ENCODE measurements around the gene CPXM2.
"Not testable (repeated sequence)": the region's sequence is repeated elsewhere in the genome, so short reads cannot be mapped to it uniquely, and the experiment has no call there.

Gene CPXM2

GRCh38 chr10:123741711-123742110 is 149.9 kb downstream of the CPXM2 start:
- TF ChIP-seq, protein P1, sequence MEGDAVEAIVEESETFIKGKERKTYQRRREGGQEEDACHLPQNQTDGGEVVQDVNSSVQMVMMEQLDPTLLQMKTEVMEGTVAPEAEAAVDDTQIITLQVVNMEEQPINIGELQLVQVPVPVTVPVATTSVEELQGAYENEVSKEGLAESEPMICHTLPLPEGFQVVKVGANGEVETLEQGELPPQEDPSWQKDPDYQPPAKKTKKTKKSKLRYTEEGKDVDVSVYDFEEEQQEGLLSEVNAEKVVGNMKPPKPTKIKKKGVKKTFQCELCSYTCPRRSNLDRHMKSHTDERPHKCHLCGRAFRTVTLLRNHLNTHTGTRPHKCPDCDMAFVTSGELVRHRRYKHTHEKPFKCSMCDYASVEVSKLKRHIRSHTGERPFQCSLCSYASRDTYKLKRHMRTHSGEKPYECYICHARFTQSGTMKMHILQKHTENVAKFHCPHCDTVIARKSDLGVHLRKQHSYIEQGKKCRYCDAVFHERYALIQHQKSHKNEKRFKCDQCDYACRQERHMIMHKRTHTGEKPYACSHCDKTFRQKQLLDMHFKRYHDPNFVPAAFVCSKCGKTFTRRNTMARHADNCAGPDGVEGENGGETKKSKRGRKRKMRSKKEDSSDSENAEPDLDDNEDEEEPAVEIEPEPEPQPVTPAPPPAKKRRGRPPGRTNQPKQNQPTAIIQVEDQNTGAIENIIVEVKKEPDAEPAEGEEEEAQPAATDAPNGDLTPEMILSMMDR (conservative IDR thresholded peaks at IDR 0.05; ENCODE audit: low read depth, low read length) = no peak
- Histone ChIP-seq H3K4me1 (ENCODE audit: low read depth, poor library complexity, severe bottlenecking) (no peaks in the 10 kb centered on the region), H2AFZ (ENCODE audit: low read depth) (no peak overlapping the region), H4K20me1 (ENCODE audit: insufficient read depth) (no peaks in the 10 kb centered on the region), H3K27me3 (ENCODE audit: insufficient read depth, low read depth) (no peaks in the 10 kb centered on the region), H3K9ac (no peak overlapping the region), H3K79me2 (ENCODE audit: insufficient read depth, low read depth) (no peaks in the 10 kb centered on the region), H3K4me2 (no peak overlapping the region), H3K4me3 (IDR thresholded peaks at IDR 0.05; ENCODE audit: insufficient read depth, low read depth, low read length) (no peak overlapping the region), H3K36me3 (ENCODE audit: insufficient read depth) (no peaks in the 10 kb centered on the region), H3K27ac (no peak overlapping the region)

DNA sequence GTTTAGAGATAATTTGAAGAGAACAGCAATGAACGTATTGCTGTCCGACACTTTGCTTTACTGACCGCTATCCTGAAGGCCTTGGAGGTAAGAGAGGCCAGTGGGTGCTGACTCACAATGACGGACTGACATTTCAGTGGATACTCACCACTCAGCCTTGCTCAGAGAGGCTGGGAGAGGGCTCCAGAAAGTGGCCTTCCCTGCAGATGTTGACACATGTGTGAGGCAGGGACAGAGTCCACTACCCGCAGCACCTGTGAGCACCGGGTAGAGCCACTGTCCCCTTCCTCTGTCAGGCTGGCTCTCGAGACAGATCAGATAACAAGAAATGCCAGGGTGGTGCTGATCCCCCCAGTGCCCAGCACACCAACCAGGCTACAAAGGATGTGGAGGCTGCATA is 150.5 kb downstream of the CPXM2 start:
- no peak overlapping the region for H3K4me3 ChIP-seq (IDR thresholded peaks at IDR 0.05; ENCODE audit: insufficient read depth, low read depth, low read length)
- no peaks in the 10 kb centered on the region for H4K20me1 ChIP-seq (ENCODE audit: insufficient read depth)
- no peak overlapping the region for H3K27ac ChIP-seq
- H3K4me2 ChIP-seq = no peak overlapping the region
- H3K9ac ChIP-seq = no peak overlapping the region
- no peaks in the 10 kb centered on the region for H3K79me2 ChIP-seq (ENCODE audit: insufficient read depth, low read depth)
- H3K36me3 ChIP-seq (ENCODE audit: insufficient read depth) = no peaks in the 10 kb centered on the region
- no peak overlapping the region for H2AFZ ChIP-seq (ENCODE audit: low read depth)
- no peaks in the 10 kb centered on the region for H3K4me1 ChIP-seq (ENCODE audit: low read depth, poor library complexity, severe bottlenecking)
- TF ChIP-seq, protein P1 (conservative IDR thresholded peaks at IDR 0.05; ENCODE audit: low read depth, low read length) = no peak
- H3K27me3 ChIP-seq (ENCODE audit: insufficient read depth, low read depth) = no peaks in the 10 kb centered on the region

DNA sequence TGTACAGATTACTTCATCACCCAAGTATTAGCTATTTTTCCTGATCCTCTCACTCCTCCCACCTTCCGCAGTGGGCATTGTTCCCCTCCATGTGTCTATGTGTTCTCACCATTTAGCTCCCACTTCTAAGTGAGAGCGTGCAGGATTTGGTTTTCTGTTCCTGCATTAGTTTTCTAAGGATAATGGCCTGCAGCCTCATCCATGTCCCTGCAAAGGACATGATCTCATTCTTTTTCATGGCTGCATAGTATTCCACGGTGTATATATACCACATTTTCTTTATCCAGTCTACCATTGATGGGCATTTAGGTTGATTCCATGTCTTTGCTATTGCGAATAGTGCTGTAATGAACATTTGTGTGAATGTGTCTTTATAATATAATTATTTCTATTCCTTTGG is 154.7 kb downstream of the CPXM2 start:
- not testable (repeated sequence) for H3K36me3 ChIP-seq (ENCODE audit: insufficient read depth)

GRCh38 chr10:123729523-123729922 is 162.1 kb downstream of the CPXM2 start:
- no peak overlapping the region for H3K27ac ChIP-seq
- no peaks in the 10 kb centered on the region for H3K36me3 ChIP-seq (ENCODE audit: insufficient read depth)
- H3K9ac ChIP-seq = no peak overlapping the region
- no peaks in the 10 kb centered on the region for H3K4me1 ChIP-seq (ENCODE audit: low read depth, poor library complexity, severe bottlenecking)
- no peaks in the 10 kb centered on the region for H3K27me3 ChIP-seq (ENCODE audit: insufficient read depth, low read depth)
- no peaks in the 10 kb centered on the region for H3K79me2 ChIP-seq (ENCODE audit: insufficient read depth, low read depth)
- H4K20me1 ChIP-seq (ENCODE audit: insufficient read depth) = no peaks in the 10 kb centered on the region
- H3K4me2 ChIP-seq = no peak overlapping the region
- H2AFZ ChIP-seq (ENCODE audit: low read depth) = no peak overlapping the region
- H3K4me3 ChIP-seq (IDR thresholded peaks at IDR 0.05; ENCODE audit: insufficient read depth, low read depth, low read length) = no peak overlapping the region
- TF ChIP-seq, protein P1 (conservative IDR thresholded peaks at IDR 0.05; ENCODE audit: low read depth, low read length) = no peak

More for the DNA sequence above, 154.7 kb downstream of the CPXM2 start:
- not testable (repeated sequence) for H3K4me3 ChIP-seq (IDR thresholded peaks at IDR 0.05; ENCODE audit: insufficient read depth, low read depth, low read length); H2AFZ ChIP-seq (ENCODE audit: low read depth); H3K27me3 ChIP-seq (ENCODE audit: insufficient read depth, low read depth); H3K4me2 ChIP-seq; H3K4me1 ChIP-seq (ENCODE audit: low read depth, poor library complexity, severe bottlenecking); H3K9ac ChIP-seq; H3K27ac ChIP-seq; H4K20me1 ChIP-seq (ENCODE audit: insufficient read depth); H3K79me2 ChIP-seq (ENCODE audit: insufficient read depth, low read depth)

- no peaks in the 10 kb centered on the region for H3K79me2 ChIP-seq (ENCODE audit: insufficient read depth, low read depth)
- no peaks in the 10 kb centered on the region for H3K27me3 ChIP-seq (ENCODE audit: insufficient read depth, low read depth)
- TF ChIP-seq, protein P1 (conservative IDR thresholded peaks at IDR 0.05; ENCODE audit: low read depth, low read length) = no peak
- H3K36me3 ChIP-seq (ENCODE audit: insufficient read depth) = no peaks in the 10 kb centered on the region
- H3K27ac ChIP-seq = no peak overlapping the region
- no peaks in the 10 kb centered on the region for H4K20me1 ChIP-seq (ENCODE audit: insufficient read depth)
- no peak overlapping the region for H2AFZ ChIP-seq (ENCODE audit: low read depth)
- no peak overlapping the region for H3K9ac ChIP-seq
- H3K4me3 ChIP-seq (IDR thresholded peaks at IDR 0.05; ENCODE audit: insufficient read depth, low read depth, low read length) = no peak overlapping the region
- no peaks in the 10 kb centered on the region for H3K4me1 ChIP-seq (ENCODE audit: low read depth, poor library complexity, severe bottlenecking)
- H3K4me2 ChIP-seq = no peak overlapping the region
These were observed 164.8 kb downstream of the CPXM2 start for GRCh38 chr10:123726836-123727235.

Data from KMS-11 (cell line).